Measurements from ENCODE around the gene FAF1.

DNA sequence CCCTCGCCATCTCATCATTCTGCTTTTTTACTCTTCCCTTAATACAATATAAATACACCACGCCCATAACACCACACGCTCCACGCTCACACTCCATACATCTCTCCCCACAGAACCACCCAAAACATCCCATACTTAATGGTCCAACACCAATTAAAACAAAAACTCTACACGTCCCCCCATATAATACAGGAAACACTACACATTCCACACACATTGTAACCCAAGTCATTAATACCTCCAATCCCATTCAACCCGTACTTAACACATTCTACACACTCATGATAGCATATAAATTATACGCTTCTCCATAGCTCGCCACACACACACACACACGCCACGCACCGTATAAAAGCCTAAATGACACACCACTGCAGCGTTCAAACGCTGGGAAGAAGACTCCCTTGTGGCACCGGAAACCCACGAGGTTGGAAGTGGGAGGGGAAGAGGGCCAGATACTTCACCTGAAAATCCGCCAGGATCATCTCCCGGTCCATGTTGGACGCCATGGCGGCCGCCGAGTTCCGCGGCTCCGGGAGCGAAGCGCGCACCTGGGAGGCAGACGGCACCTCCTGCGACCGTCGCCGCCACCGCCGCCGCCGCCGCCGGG lies 659 bp downstream of the FAF1 start:
- TF ChIP-seq, protein P1, sequence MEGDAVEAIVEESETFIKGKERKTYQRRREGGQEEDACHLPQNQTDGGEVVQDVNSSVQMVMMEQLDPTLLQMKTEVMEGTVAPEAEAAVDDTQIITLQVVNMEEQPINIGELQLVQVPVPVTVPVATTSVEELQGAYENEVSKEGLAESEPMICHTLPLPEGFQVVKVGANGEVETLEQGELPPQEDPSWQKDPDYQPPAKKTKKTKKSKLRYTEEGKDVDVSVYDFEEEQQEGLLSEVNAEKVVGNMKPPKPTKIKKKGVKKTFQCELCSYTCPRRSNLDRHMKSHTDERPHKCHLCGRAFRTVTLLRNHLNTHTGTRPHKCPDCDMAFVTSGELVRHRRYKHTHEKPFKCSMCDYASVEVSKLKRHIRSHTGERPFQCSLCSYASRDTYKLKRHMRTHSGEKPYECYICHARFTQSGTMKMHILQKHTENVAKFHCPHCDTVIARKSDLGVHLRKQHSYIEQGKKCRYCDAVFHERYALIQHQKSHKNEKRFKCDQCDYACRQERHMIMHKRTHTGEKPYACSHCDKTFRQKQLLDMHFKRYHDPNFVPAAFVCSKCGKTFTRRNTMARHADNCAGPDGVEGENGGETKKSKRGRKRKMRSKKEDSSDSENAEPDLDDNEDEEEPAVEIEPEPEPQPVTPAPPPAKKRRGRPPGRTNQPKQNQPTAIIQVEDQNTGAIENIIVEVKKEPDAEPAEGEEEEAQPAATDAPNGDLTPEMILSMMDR (conservative IDR thresholded peaks at IDR 0.05; ENCODE audit: low read length), result no peak
- TF ChIP-seq EZH2phosphoT487 (IDR thresholded peaks at IDR 0.05; ENCODE audit: borderline replicate concordance, low read depth, low read length), result no peak

Measured in OCI-LY7 (cell line).